H1 (cell line): Measurements from ENCODE around the gene WDR64.

Experiments
- FOSL1 ChIP-seq: IDR thresholded peaks from 2 replicates; pipeline ENCODE4 v1.6.1; 2011; ENCODE audit warnings: mild to moderate bottlenecking, low read depth, low read length, moderate library complexity; ENCODE audit not compliant: insufficient read depth
- GABPA ChIP-seq: IDR thresholded peaks from 2 replicates; pipeline ENCODE4 v1.6.1; 2011; ENCODE audit warnings: mild to moderate bottlenecking, low read length, moderate library complexity, borderline replicate concordance; ENCODE audit not compliant: insufficient read depth
- TF ChIP-seq, protein P1 (sequence below), 3 experiments: IDR thresholded peaks; 1 replicate in 2 of 3; 2 replicates in 1 of 3; pipeline versions ENCODE4 v1.5.1 to v1.6.1; 2011; ENCODE audit warnings: low read length in 3 of 3, mild to moderate bottlenecking in 3 of 3, inconsistent platforms in 2 of 3, low read depth in 1 of 3, moderate library complexity in 1 of 3; ENCODE audit not compliant: insufficient read depth in 1 of 3; ENCODE audit errors: control extremely low read depth in 1 of 3

DNA sequence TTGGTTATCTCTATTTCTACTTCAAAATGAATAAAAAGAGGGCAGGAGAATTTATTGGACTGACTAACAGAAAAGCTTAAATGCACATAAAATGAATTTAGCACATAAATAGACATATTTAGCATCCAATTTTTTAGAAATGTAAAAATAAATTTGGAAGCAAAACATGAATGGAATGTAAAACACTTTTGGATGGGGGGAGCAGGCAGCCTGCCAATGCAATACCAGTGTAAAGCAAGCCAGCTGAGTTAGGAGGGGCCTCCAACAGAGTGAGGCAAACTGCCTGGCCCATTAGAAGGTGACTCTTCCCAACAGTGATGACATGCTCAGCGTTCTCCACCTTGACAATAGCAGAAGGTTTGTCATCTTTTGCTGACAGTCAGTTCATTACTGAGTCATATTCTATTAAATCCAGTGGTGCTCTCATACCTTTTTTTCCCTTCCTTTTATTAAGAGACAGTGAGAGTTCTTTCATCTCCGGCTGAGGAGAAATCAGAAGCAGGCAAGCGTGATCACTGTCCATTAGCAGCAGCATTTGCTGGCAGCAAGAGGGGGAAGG lies 176.5 kb downstream of the WDR64 start:
- TF ChIP-seq FOSL1, result no peak
- no peak for TF ChIP-seq GABPA
- TF ChIP-seq, protein P1, sequence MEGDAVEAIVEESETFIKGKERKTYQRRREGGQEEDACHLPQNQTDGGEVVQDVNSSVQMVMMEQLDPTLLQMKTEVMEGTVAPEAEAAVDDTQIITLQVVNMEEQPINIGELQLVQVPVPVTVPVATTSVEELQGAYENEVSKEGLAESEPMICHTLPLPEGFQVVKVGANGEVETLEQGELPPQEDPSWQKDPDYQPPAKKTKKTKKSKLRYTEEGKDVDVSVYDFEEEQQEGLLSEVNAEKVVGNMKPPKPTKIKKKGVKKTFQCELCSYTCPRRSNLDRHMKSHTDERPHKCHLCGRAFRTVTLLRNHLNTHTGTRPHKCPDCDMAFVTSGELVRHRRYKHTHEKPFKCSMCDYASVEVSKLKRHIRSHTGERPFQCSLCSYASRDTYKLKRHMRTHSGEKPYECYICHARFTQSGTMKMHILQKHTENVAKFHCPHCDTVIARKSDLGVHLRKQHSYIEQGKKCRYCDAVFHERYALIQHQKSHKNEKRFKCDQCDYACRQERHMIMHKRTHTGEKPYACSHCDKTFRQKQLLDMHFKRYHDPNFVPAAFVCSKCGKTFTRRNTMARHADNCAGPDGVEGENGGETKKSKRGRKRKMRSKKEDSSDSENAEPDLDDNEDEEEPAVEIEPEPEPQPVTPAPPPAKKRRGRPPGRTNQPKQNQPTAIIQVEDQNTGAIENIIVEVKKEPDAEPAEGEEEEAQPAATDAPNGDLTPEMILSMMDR (IDR thresholded peaks at IDR 0.05; ENCODE audit: control extremely low read depth in 1 of 3, insufficient read depth in 1 of 3, low read depth in 1 of 3, low read length in 3 of 3), result no peak
